Mucosa of rectum (tissue), 2 donors: ENCODE measurements around the gene AMFR.

Experiments
- H3K27ac ChIP-seq, 2 donors: one replicate each; pipeline ENCODE4 v1.7.0; 2013; ENCODE audit warnings: inconsistent platforms in 2 of 2, low read depth in 2 of 2, low read length in 2 of 2
- H3K27me3 ChIP-seq, 2 donors: one replicate each; pipeline ENCODE4 v1.7.0; 2013; ENCODE audit warnings: low read length in 2 of 2; ENCODE audit not compliant: control insufficient read depth in 2 of 2, insufficient read depth in 2 of 2
- H3K36me3 ChIP-seq, 2 donors: one replicate each; pipeline ENCODE4 v1.7.0; 2013; ENCODE audit warnings: low read length in 2 of 2; ENCODE audit not compliant: control insufficient read depth in 2 of 2, insufficient read depth in 2 of 2
- H3K4me1 ChIP-seq, 2 donors: one replicate each; pipeline ENCODE4 v1.7.0; 2013; ENCODE audit warnings: low read length in 2 of 2, mild to moderate bottlenecking in 1 of 2; ENCODE audit not compliant: control insufficient read depth in 2 of 2, insufficient read depth in 2 of 2
- H3K4me3 ChIP-seq, 2 donors: one replicate each; pipeline ENCODE4 v1.7.0; 2013; ENCODE audit warnings: low read length in 2 of 2
- H3K9ac ChIP-seq, 2 donors: one replicate each; pipeline ENCODE4 v1.7.0; 2013; ENCODE audit warnings: low read length in 2 of 2, low read depth in 1 of 2, mild to moderate bottlenecking in 1 of 2
- H3K9me3 ChIP-seq, 2 donors: one replicate each; pipeline ENCODE4 v1.7.0; 2013; ENCODE audit warnings: low read length in 2 of 2; ENCODE audit not compliant: control insufficient read depth in 2 of 2
- donor health status: healthy.
- donor health status: Normal muscosa, but diverticular disease.

Gene AMFR

DNA sequence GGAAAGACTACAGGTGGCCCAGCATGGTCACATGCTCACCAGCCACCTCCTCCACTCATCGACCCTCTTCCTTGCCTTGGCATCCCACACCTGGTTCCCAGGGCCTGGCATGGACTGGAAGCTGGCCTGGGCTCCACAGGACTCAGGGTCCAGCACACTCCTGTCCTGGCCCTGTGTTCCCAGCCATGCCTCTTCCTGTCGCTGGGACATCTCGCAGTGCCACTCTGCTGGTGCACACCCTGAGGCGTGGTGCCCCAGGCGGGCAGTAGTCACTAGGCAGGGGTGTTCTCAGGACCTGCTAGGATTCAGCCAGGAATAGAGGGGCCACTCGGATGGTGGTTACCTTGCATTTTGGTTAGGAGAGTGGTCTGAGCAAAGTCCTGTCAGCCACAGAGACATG is 99.4 kb downstream of the AMFR start:
- Histone ChIP-seq H3K36me3 (no peaks in the 10 kb centered on the region), H3K9me3 (no peaks in the 10 kb centered on the region), H3K27ac (no peak overlapping the region), H3K27me3 (no peaks in the 10 kb centered on the region), H3K4me3 (no peak overlapping the region), H3K4me1 (no peaks in the 10 kb centered on the region), H3K9ac (no peak overlapping the region)

- Histone ChIP-seq H3K4me3 (no peak overlapping the region), H3K4me1 (no peaks in the 10 kb centered on the region), H3K27ac (no peak overlapping the region), H3K36me3 (no peaks in the 10 kb centered on the region), H3K27me3 (no peaks in the 10 kb centered on the region), H3K9me3 (no peaks in the 10 kb centered on the region), H3K9ac (no peak overlapping the region)
These were observed 100.9 kb downstream of the AMFR start for GRCh38 chr16:56324406-56324805.

GRCh38 chr16:56321571-56321970 is 103.8 kb downstream of the AMFR start:
- Histone ChIP-seq H3K4me3 (no peak overlapping the region), H3K4me1 (peaks cover 0 to 3% of the 10 kb centered on the region in 2 donors), H3K9ac (no peak overlapping the region), H3K9me3 (no peaks in the 10 kb centered on the region), H3K27me3 (no peaks in the 10 kb centered on the region), H3K36me3 (no peaks in the 10 kb centered on the region), H3K27ac (no peak overlapping the region)

DNA sequence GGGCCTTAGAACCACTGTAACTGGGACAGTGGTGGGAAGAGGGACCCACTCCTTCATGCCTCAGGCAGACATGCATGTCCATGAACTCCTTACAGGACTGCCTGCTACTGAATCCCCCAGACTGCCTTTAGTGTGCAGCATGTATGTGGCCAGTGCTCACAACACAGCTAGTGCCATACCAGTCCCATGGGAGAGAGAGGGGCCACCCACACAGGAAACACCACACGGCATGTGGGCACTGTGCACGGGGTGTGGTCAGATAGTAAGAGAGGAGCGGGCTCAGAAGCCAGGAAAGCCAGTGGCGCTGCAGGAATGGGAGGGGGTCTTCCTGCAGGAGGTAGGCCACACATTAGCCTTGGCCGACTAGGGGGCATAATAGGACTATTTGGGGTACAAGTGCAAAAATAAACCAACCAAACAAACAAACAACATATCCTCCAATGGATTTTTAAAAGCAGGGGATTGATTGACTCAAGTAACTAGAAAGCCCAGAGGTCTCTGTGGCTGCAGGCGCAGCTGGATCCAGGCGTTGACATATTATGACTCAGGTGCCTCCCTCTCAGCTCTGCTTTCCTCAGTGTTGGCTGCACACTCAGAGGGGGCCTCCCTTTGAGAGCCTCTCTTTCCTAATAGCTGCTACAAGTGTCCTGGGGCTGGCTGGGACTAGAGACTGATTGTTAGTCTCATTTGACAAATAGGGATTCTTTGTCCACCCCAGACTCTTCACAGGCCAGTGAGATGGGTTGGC is 104.4 kb downstream of the AMFR start:
- H3K9me3 ChIP-seq: no peaks in the 10 kb centered on the region
- H3K9ac ChIP-seq: no peak overlapping the region
- H3K4me3 ChIP-seq: no peak overlapping the region
- H3K4me1 ChIP-seq: peaks cover 0 to 3% of the 10 kb centered on the region in 2 donors
- no peak overlapping the region for H3K27ac ChIP-seq
- H3K27me3 ChIP-seq: no peaks in the 10 kb centered on the region
- H3K36me3 ChIP-seq: no peaks in the 10 kb centered on the region

- no peaks in the 10 kb centered on the region for H3K9me3 ChIP-seq
- no peak overlapping the region for H3K27ac ChIP-seq
- H3K36me3 ChIP-seq: no peaks in the 10 kb centered on the region
- no peaks in the 10 kb centered on the region for H3K27me3 ChIP-seq
- peaks cover 0 to 3% of the 10 kb centered on the region in 2 donors for H3K4me1 ChIP-seq
- no peak overlapping the region for H3K4me3 ChIP-seq
- no peak overlapping the region for H3K9ac ChIP-seq
These were observed 105.3 kb downstream of the AMFR start for GRCh38 chr16:56320056-56320455.

GRCh38 chr16:56319376-56319775 is 106.0 kb downstream of the AMFR start:
- no peak overlapping the region for H3K27ac ChIP-seq
- no peaks in the 10 kb centered on the region for H3K27me3 ChIP-seq
- H3K9me3 ChIP-seq: no peaks in the 10 kb centered on the region
- no peak overlapping the region for H3K4me3 ChIP-seq
- H3K9ac ChIP-seq: no peak overlapping the region
- H3K36me3 ChIP-seq: no peaks in the 10 kb centered on the region
- H3K4me1 ChIP-seq: peaks cover 0 to 3% of the 10 kb centered on the region in 2 donors

GRCh38 chr16:56318827-56319140 is 106.6 kb downstream of the AMFR start:
- no peak overlapping the region for H3K27ac ChIP-seq
- no peaks in the 10 kb centered on the region for H3K27me3 ChIP-seq
- H3K36me3 ChIP-seq: no peaks in the 10 kb centered on the region
- no peak overlapping the region for H3K4me3 ChIP-seq
- H3K9me3 ChIP-seq: no peaks in the 10 kb centered on the region
- peaks cover 0 to 3% of the 10 kb centered on the region in 2 donors for H3K4me1 ChIP-seq
- no peak overlapping the region for H3K9ac ChIP-seq

- peaks cover 0 to 3% of the 10 kb centered on the region in 2 donors for H3K4me1 ChIP-seq
- H3K4me3 ChIP-seq: peak overlapping the region in 1 of 2 donors; percentile 23
- H3K27ac ChIP-seq: no peak overlapping the region
- H3K9ac ChIP-seq: no peak overlapping the region
- no peaks in the 10 kb centered on the region for H3K9me3 ChIP-seq
- H3K36me3 ChIP-seq: no peaks in the 10 kb centered on the region
- H3K27me3 ChIP-seq: no peaks in the 10 kb centered on the region
These were observed 107.1 kb downstream of the AMFR start for GRCh38 chr16:56317998-56318826.

DNA sequence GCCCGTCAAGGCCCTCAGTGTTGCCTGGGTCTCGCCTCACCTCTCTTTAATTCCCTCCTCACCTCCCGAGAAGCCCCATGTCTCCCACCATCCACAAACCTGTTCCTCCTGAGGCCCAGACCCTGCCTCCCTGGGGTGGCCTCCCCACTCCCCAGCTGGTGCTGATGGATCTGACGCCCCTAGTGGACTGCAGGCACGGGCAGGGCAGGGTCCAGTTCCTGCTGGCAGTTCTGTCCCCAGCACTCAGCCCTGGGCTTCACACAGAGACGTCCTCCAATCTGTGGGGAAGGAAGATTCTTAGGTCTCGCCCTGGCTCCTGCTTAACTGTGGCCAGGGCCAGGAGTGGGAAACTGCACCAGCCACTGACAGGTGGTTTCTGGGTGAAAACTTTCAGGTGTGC is 108.8 kb downstream of the AMFR start:
- H3K36me3 ChIP-seq: no peaks in the 10 kb centered on the region
- no peak overlapping the region for H3K9ac ChIP-seq
- H3K4me1 ChIP-seq: peaks cover 0 to 3% of the 10 kb centered on the region in 2 donors
- H3K27me3 ChIP-seq: no peaks in the 10 kb centered on the region
- no peaks in the 10 kb centered on the region for H3K9me3 ChIP-seq
- H3K27ac ChIP-seq: no peak overlapping the region
- H3K4me3 ChIP-seq: no peak overlapping the region

DNA sequence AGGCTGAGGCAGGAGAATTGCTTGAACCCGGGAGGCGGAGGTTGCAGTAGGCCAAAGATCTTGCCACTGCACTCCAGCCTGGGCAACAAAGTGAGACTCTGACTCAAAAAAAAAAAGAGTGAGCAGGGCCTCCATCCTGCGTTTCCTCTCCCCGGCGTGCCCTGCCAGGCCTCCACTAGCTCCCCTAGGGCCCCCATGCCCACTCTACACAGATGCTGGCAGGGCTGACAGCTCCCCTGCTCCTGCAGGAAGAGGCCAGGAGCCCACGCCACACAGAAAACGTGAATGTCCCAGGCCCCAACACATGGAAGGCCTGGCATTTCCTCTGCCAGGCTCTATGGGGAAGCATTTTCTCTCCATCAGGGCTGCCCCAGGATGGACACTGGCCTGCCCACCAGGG is 109.4 kb downstream of the AMFR start:
- Histone ChIP-seq H3K4me3 (no peak overlapping the region), H3K9ac (no peak overlapping the region), H3K9me3 (no peaks in the 10 kb centered on the region), H3K27ac (no peak overlapping the region), H3K36me3 (no peaks in the 10 kb centered on the region), H3K4me1 (peaks cover 0 to 3% of the 10 kb centered on the region in 2 donors), H3K27me3 (no peaks in the 10 kb centered on the region)
